Head of caudate nucleus (tissue), 42 donors: ENCODE data around the gene SETD4.
"Not testable (repeated sequence)": the region's sequence is repeated elsewhere in the genome, so short reads cannot be mapped to it uniquely, and the experiment has no call there.

ENCODE experiments used
- DNase-seq, 42 donors: peaks; one replicate each; pipeline versions ENCODE4 v3.0.0 to v3.0.0-alpha.2; 2020 to 2021; ENCODE audit warnings: mixed read lengths in 7 of 42
- intact Hi-C: fragments of 100-400 bp; cut with DNase I; formaldehyde crosslinking; loops from one replicate; pipeline ENCODE4 v1.15.0; 2022

Gene SETD4, protein sequence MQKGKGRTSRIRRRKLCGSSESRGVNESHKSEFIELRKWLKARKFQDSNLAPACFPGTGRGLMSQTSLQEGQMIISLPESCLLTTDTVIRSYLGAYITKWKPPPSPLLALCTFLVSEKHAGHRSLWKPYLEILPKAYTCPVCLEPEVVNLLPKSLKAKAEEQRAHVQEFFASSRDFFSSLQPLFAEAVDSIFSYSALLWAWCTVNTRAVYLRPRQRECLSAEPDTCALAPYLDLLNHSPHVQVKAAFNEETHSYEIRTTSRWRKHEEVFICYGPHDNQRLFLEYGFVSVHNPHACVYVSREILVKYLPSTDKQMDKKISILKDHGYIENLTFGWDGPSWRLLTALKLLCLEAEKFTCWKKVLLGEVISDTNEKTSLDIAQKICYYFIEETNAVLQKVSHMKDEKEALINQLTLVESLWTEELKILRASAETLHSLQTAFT

GRCh38 chr21:36060159-36060921 is at the start of gene SETD4:
Gene SETD4, minus strand, starts transcription at chr21:36060526. Its CDS starts 1,638 bp downstream, at chr21:36058888.
- DNase-seq, result peak; percentile 84 to 98 (median 94)
- intact Hi-C loops, result loop anchor here (5.0 kb wide), 1 partner anchor 47 kb away; no protein-coding TSS in a partner anchor

DNA sequence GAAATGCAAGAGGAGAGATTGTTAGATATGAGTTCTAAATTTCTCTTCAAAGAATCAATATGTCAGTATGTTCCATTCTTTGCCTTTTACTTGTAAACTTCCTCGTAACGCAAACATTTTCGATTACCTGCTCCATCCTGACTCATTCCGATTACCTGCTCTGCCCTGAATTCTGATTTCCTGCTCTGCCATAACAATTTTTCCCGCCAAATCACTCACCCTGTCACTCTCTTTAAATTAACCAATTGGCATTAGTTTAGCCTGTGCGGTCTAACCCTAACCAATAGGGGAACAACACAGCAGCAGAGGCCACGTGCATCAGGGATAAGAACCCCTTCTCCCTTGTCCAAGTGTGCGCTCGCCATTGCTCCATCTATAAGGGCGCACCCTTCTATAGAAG is 49.5 kb upstream of the SETD4 start:
- peak in 1 of 42 donors; percentile 25 for DNase-seq
- intact Hi-C loops, result loop anchor here (5.0 kb wide), 1 partner anchor 48 kb away; the partner anchor contains the start of gene SETD4

DNA sequence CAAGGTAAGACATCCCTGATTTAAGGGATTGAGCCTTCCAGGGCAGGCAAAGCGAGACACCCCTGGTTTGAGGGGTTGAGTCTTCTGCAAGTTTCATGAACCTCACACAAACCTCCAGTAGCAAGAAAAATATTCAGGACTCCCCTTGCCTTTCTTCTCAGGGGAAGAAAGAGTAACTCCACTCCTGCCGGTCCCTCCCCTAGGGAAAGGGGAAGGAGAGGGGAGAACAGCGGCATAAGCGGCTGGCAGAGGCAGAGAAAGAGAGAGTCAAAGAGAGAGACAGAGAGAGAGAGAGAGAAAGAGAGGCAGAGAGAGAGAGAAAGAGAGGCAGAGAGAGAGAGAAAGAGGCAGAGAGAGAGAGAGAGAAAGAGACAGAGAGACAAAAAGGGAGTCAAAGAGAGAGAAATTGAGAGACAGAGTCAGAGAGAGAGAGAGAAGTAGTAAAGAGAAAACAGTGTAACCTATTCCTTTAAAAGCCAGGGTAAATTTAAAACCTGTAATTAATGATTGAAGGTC is 45.1 kb upstream of the SETD4 start:
- intact Hi-C loops, result loop anchor here (5.0 kb wide), 1 partner anchor 43 kb away; the partner anchor contains the start of gene SETD4
- DNase-seq, result peak in 3 of 42 donors; percentile 19 to 35 (median 30)

- intact Hi-C loops, result loop anchor here (5.0 kb wide), 1 partner anchor 42 kb away; the partner anchor contains the start of gene SETD4
- DNase-seq, result peak; percentile 62 to 96 (median 84)
Observed at GRCh38 chr21:36104317-36105300, 44.3 kb upstream of the SETD4 start.

GRCh38 chr21:36103434-36103833 is 43.1 kb upstream of the SETD4 start:
- intact Hi-C loops, result no loop called here
- DNase-seq, result no peak

- DNase-seq, result no peak
- intact Hi-C loops, result no loop called here
Observed at GRCh38 chr21:36100971-36101641, 40.8 kb upstream of the SETD4 start.

DNA sequence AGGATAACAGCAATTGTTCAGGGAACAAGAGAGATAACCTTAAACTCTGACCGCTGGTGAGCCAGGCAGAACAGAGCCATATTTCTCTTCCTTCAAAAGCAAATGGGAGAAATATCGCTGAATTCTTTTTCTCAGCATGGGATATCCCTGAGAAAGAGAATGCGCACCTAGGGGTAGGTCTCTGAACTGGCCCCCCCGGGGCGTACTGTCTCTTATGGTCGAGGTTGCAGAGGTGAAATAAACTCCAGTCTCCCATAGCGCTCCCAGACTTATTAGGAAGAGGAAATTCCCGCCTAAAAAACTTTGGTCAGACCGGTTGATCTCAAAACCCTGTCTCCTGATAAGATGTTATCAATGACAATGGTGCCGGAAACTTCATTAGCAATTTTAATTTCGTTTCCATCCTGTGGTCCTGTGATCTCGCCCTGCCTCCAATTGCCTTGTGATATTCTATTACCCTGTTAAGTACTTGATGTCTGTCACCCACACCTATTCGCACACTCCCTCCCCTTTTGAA is 39.4 kb upstream of the SETD4 start:
- intact Hi-C loops, DNase-seq: not testable (repeated sequence)

DNA sequence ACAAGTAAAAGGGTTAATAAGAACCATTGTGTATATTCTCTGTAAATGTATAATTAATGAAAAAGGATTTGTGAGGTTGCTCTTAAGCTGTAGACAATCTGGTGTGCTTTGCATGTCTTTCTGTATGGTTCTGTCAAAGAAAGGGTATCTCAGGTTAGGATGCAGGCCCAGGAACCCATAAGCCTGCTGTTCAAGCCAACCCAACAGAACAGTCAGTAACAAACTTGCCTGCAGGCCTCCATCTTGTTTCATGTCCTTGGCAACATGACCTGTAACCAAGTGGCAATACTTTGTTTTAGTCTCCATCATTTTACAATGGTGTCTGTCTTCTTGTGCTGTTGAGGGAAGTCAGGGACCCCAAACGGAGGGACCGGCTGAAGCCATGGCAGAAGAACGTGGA is 38.7 kb upstream of the SETD4 start:
- intact Hi-C loops, result no loop called here
- no peak for DNase-seq

GRCh38 chr21:36098182-36098532 is 37.8 kb upstream of the SETD4 start:
- intact Hi-C loops, result no loop called here
- DNase-seq, result no peak

DNA sequence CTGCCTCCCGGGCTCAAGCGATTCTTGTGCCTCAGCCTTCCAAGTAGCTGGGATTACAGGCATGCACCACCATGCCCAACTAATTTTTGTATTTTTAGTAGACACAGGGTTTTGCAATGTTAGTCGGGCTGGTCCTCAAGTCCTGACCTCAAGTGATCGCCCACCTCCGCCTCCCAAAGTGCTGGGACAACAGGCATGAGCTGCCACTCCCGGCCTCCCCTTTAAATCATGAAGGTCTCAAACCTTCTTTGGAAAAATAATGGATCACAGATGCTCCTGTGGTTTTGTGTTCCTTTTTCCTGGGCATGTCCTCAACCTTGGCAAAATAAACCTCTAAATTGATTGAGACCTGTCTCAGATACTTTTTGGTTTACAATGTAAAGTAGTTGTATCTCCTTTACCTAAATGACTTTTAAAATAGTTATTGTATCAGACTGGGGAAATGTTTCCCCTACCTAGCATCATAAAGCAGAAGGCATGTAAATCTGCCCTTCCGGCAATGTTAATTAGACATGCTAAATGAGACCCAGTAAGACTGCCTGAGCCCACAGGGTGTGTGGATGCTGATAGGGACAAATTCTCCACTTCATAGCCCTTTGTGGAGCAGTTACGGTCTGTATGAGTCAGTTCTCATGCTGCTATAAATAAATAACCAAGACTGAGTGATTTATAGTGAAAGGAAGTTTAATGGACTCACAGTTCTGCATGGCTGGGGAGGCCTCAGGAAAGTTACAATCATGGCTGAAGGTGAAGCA is 37.3 kb upstream of the SETD4 start:
- intact Hi-C loops, result no loop called here
- no peak for DNase-seq

DNA sequence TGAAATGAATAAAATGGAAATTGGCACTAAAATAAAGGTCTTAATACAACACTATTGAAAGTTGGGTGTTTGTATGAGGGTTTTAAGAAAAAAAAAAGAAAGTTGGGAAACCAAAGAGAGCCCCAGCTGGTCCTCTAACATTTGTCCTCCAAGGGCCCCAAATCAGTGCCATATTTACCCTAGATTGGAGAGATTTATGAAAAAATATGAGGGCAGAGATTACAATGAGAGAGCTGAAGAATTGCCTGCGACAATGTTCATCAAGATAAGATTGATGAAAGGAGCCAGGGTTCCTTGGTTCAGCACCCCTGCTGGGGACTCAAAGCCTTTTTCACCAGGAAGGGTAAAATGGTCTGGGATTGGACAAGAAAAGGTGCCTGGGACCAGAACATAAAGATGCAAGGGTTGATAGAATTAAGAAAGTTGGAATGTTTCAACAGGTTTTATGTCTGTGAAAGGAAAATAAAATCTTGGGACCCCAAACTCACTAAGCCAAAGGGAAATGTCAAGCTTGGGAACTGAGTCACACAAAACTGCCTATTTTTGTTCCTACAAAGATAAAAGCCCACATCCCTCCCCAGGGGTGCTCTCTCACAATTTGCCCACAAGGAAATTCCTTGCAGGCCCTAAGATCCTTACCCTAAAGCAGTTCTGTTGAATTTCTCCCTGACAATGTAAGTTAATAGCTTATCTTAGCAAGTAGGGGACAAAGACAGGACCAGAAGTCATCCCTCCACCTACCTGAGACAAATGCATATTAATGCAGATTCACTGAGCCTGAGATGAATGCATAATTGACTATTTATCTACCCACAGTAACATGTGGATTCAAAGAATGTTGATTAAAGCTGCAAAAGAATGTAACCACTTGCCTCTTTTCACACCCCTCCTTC is 36.3 kb upstream of the SETD4 start:
- DNase-seq, result no peak
- intact Hi-C loops, result no loop called here

- no peak for DNase-seq
- intact Hi-C loops, result no loop called here
Observed at GRCh38 chr21:36093512-36093911, 33.2 kb upstream of the SETD4 start.

DNA sequence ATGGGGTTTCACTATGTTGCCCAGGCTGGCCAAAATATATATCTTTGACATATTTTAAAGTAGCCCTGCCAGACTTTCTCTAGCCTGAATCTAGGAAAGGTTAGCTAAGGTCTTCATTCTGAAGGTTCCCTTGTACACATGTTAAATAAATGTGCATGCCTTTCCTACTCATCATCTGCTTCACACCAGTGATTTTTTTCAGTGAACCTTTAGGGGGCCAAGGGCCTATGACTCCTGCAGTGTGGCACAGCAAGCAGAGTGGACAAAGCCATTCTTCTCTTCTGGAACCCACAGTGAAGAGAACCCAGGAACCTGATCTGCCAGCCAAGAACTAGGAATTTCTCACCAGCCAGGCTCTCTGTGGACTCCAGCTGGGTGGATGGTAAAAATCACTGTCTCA is 32.4 kb upstream of the SETD4 start:
- DNase-seq, result no peak
- intact Hi-C loops, result no loop called here

DNA sequence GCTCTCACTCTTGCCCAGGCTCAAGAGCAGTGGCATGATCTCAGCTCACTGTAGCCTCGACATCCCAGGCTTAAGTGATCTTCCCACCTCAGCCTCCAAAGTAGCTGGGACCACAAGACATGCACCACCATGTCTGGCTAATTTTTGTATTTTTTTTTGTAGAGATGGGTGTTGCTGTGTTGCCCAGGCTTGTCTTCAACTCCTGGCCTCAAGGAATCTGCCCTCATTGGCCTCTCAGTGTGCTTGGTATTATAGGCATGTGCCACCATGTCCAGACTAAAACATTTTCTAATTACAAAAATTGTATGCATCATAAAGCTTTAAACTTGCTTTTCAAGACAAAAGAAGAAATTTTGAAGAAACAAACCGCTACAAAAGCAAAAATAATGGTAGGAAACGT is 29.6 kb upstream of the SETD4 start:
- DNase-seq, result no peak
- intact Hi-C loops, result no loop called here

DNA sequence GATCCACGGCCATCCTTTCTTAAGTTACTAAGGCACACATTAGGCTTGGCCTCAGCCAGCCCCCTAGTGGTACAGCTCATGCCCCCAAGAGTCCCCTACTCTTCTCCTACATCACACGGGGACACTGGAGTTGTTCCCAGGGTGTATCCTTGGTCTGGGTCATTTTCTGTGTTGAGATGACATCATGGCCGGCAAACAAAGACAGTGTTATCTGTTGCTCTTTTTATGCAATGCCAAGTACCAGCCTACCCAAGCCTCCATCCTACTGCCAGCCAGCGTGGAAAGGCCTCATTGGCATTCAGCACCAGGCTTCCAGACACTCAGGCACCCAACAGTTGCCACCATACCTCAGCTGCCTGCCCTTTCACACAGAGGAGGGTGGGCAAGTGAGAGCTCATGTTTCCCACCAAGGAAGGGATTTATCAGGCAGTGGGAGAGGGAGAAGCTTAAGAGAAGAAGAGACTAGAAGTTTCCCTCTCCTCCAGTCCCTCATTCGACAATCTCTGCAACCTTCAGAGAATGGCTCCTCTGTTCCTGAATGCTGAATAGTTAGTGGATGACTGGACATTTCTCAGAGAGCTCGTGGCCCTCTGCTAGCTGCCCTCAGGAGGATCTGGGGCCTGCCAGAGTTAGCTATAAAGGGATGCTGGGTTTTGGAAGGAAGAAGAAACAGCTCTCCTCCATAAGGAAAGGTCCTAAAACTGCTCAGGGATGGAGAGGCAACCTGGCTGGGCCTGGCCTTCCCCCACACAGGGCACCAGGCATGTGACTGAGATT is 27.2 kb upstream of the SETD4 start:
- intact Hi-C loops, result no loop called here
- DNase-seq, result peak; percentile 62 to 96 (median 90)
